Endothelial cell of umbilical vein (primary cell): ENCODE data around the gene ITSN1. TPM values are rescaled to one million over a fixed set of nuclear protein-coding genes. Genes with fewer than 3 reads are reported as not detected.

ENCODE experiments used
- BruUV-seq: library from RNA; stranded (reverse); fragments of 400-500 nt; replicated peaks from 2 replicates; lab custom pipeline; 2021; lab: Mats Ljungman, UMichigan
- CTCF ChIA-PET: fragments of 300-600, 350-600 bp; sonication (Branson Sonifier 250); formaldehyde crosslinking; loops from one replicate; lab custom pipeline; 2021; ENCODE audit warnings: antibody characterized with exemption, inconsistent platforms; lab: Charles Lee
- POLR2A ChIA-PET: fragments of 300-600, 350-600 bp; sonication (Branson Sonifier 250); formaldehyde crosslinking; loops from one replicate; lab custom pipeline; 2021; ENCODE audit warnings: antibody characterized with exemption, inconsistent platforms; lab: Charles Lee
- DNase-seq: peaks from one replicate; pipeline ENCODE4 v3.0.0-alpha.2; 2011; ENCODE audit warnings: low read depth, low spot score
- FAIRE-seq: peaks from 2 replicates; lab custom pipeline; 2011; peaks lifted over from hg19 to GRCh38; lab: Jason Lieb, UNC
- H2AFZ ChIP-seq: 2 replicates; pipeline ENCODE4 v1.6.0; 2012; ENCODE audit warnings: low read depth, low read length, control low read depth, inconsistent platforms
- H3K27ac ChIP-seq: 2 replicates; pipeline ENCODE4 v1.5.1; 2011; ENCODE audit warnings: low read depth, mild to moderate bottlenecking, control low read depth, low read length, moderate library complexity; ENCODE audit not compliant: insufficient read depth
- H3K27me3 ChIP-seq, 2 experiments: 2 replicates each; pipeline versions ENCODE4 v1.6.0 to v1.6.1; 2011; ENCODE audit warnings: low read length in 2 of 2, mixed read lengths in 1 of 2; ENCODE audit not compliant: control insufficient read depth in 2 of 2, insufficient read depth in 2 of 2
- H3K36me3 ChIP-seq, 2 experiments: 2 replicates in 1 of 2; 3 replicates in 1 of 2; pipeline ENCODE4 v1.5.1; 2011; ENCODE audit warnings: low read length in 2 of 2, mild to moderate bottlenecking in 1 of 2, moderate library complexity in 1 of 2; ENCODE audit not compliant: control insufficient read depth in 2 of 2, insufficient read depth in 2 of 2; ENCODE audit errors: extremely low read depth in 1 of 2
- H3K4me1 ChIP-seq: 3 replicates; pipeline ENCODE4 v1.5.1; 2011; ENCODE audit warnings: mild to moderate bottlenecking, low read length; ENCODE audit not compliant: control insufficient read depth, insufficient read depth; ENCODE audit errors: extremely low read depth
- H3K4me2 ChIP-seq: 2 replicates; pipeline ENCODE4 v1.6.1; 2011; ENCODE audit warnings: low read length, control low read depth, mixed read lengths; ENCODE audit not compliant: insufficient read depth
- H3K4me3 ChIP-seq, 3 experiments: fragments of 200-600 bp in 1 of 3; sonication (generic), shearing (Covaris generic) in 1 of 3; replicated peaks in 1 of 3; 2 replicates each; pipeline ENCODE4 v1.5.1; 2011 to 2016; ENCODE audit warnings: control low read depth in 3 of 3, low read length in 3 of 3, mild to moderate bottlenecking in 2 of 3, inconsistent platforms in 1 of 3, low read depth in 1 of 3, moderate library complexity in 1 of 3; ENCODE audit not compliant: insufficient read depth in 1 of 3
- H3K79me2 ChIP-seq: 2 replicates; pipeline ENCODE4 v1.6.0; 2012; ENCODE audit warnings: low read length, inconsistent platforms; ENCODE audit not compliant: control insufficient read depth, insufficient read depth
- H3K9ac ChIP-seq: replicated peaks from 2 replicates; pipeline ENCODE3; 2011; ENCODE audit warnings: low read length, control low read depth; ENCODE audit not compliant: insufficient read depth; ENCODE audit errors: extremely low read depth
- H3K9me1 ChIP-seq: replicated peaks from 3 replicates; pipeline ENCODE4 v1.6.0; 2011; ENCODE audit warnings: mild to moderate bottlenecking, low read length; ENCODE audit not compliant: control insufficient read depth, insufficient read depth; ENCODE audit errors: extremely low read depth
- H3K9me3 ChIP-seq: replicated peaks from 2 replicates; pipeline ENCODE4 v1.5.1; 2012; ENCODE audit warnings: low read length, inconsistent platforms; ENCODE audit not compliant: control insufficient read depth, insufficient read depth
- H4K20me1 ChIP-seq: replicated peaks from 2 replicates; pipeline ENCODE3; 2011; ENCODE audit warnings: mild to moderate bottlenecking, low read length; ENCODE audit not compliant: control insufficient read depth, insufficient read depth; ENCODE audit errors: extremely low read depth
- EZH2 ChIP-seq: IDR thresholded peaks from 2 replicates; pipeline ENCODE4 v1.6.1; 2012; ENCODE audit warnings: borderline replicate concordance, low read depth, mild to moderate bottlenecking, moderate library complexity, low read length, inconsistent platforms; ENCODE audit not compliant: severe bottlenecking
- FOS ChIP-seq: IDR thresholded peaks from 2 replicates; pipeline ENCODE4 v1.6.1; 2011; ENCODE audit warnings: mild to moderate bottlenecking, low read length, moderate library complexity, borderline replicate concordance; ENCODE audit not compliant: insufficient read depth
- JUN ChIP-seq: IDR thresholded peaks from 2 replicates; pipeline ENCODE4 v1.6.1; 2011; ENCODE audit warnings: borderline replicate concordance, low read depth; ENCODE audit not compliant: insufficient read length, insufficient read depth
- MYC ChIP-seq: IDR thresholded peaks from one replicate; pipeline ENCODE4 v1.6.1; 2011; ENCODE audit warnings: mild to moderate bottlenecking, low read depth, low read length
- POLR2A ChIP-seq: IDR thresholded peaks from 2 replicates; pipeline ENCODE4 v1.6.1; 2012; ENCODE audit warnings: low read depth, mild to moderate bottlenecking, control low read depth, low read length
- POLR2AphosphoS5 ChIP-seq: IDR thresholded peaks from 2 replicates; pipeline ENCODE4 v1.6.1; 2012; ENCODE audit warnings: low read depth, mild to moderate bottlenecking, control low read depth, low read length, moderate library complexity; ENCODE audit not compliant: insufficient read depth
- dilution Hi-C: fragments of 300-500 bp; cut with MboI; formaldehyde crosslinking; loops from one replicate; pipeline ENCODE4 v1.15.0; 2019; ENCODE audit warnings: low sequenced_read_pairs; ENCODE audit not compliant: extremely low pct_ligation_motif_present
- intact Hi-C: fragments of 100-400 bp; cut with micrococcal nuclease; formaldehyde crosslinking; loops from one replicate; pipeline ENCODE4 v1.10.0; 2022
- polyA plus RNA-seq, 4 experiments: library from polyadenylated mRNA; depleted of rRNA in 3 of 4; stranded (reverse) in 3 of 4; unstranded in 1 of 4; fragments of >200 nt; gene quantifications; 2 replicates each; pipeline versions ENCODE4 v1.2.1 to v1.2.3, GENCODE V29; 2011 to 2012; ENCODE audit warnings: missing spikeins in 1 of 4
- total RNA-seq: library from RNA; stranded (reverse); gene quantifications from 2 replicates; pipeline ENCODE4 v1.2.3, GENCODE V29; 2021
- TF ChIP-seq, protein P1 (sequence below): IDR thresholded peaks from 2 replicates; pipeline ENCODE4 v1.6.1; 2011; ENCODE audit not compliant: insufficient read depth, insufficient read length
- TF ChIP-seq, protein P2 (sequence below), 2 donors: IDR thresholded peaks; 1 replicate in 1 of 2; 2 replicates in 1 of 2; pipeline ENCODE4 v1.5.1; 2011; ENCODE audit warnings: low read length in 2 of 2, mild to moderate bottlenecking in 2 of 2, moderate library complexity in 2 of 2, control low read depth in 1 of 2, inconsistent platforms in 1 of 2, low read depth in 1 of 2; ENCODE audit not compliant: insufficient read depth in 1 of 2; ENCODE audit errors: extremely low read depth in 1 of 2

Gene ITSN1
- total and polyA plus RNA-seq, 2 donors (not counting 3 experiments of a cell fraction or from before 2014, with no cell fraction given), result 72.2 to 86.8 TPM

DNA sequence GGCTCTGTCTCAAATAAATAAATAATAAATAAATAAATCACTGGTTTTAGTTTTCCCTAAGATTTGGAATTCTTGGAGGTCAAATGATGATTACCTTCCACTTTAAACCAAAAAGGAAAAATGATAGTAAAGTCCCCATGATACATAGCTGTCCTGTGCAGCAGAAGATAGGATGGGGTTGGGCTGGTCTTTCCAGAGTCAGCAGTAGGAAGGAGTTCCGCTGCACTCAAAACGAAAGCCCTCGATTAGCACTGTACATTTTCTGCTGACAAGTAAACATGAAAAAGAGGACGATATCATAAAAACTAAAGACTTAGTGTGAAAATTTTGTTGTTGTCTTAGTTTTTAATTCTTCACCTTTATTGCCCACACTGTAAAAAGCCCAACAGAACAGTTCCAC lies 193.6 kb downstream of the ITSN1 start:
- FAIRE-seq, result no peak
- POLR2A ChIA-PET, result no interaction called here
- no peak overlapping the region for H3K27ac ChIP-seq

More for the DNA sequence above, 193.6 kb downstream of the ITSN1 start:
- Histone ChIP-seq H3K36me3 (peaks cover 21 to 31% of the 10 kb centered on the region in 2 experiments), H3K4me1 (no peaks in the 10 kb centered on the region), H3K27me3 (no peaks in the 10 kb centered on the region), H2AFZ (no peak overlapping the region), H3K4me3 (no peak overlapping the region), H3K9me3 (no peaks in the 10 kb centered on the region), H3K4me2 (no peak overlapping the region), H3K9ac (no peak overlapping the region), H3K79me2 (no peaks in the 10 kb centered on the region), H3K9me1 (no peaks in the 10 kb centered on the region), H4K20me1 (no peaks in the 10 kb centered on the region)
- TF ChIP-seq, protein P1, sequence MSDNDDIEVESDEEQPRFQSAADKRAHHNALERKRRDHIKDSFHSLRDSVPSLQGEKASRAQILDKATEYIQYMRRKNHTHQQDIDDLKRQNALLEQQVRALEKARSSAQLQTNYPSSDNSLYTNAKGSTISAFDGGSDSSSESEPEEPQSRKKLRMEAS, result no peak
- TF ChIP-seq EZH2 (no peak), JUN (no peak), MYC (no peak), POLR2A (no peak), POLR2AphosphoS5 (no peak), FOS (no peak)
- TF ChIP-seq, protein P2, sequence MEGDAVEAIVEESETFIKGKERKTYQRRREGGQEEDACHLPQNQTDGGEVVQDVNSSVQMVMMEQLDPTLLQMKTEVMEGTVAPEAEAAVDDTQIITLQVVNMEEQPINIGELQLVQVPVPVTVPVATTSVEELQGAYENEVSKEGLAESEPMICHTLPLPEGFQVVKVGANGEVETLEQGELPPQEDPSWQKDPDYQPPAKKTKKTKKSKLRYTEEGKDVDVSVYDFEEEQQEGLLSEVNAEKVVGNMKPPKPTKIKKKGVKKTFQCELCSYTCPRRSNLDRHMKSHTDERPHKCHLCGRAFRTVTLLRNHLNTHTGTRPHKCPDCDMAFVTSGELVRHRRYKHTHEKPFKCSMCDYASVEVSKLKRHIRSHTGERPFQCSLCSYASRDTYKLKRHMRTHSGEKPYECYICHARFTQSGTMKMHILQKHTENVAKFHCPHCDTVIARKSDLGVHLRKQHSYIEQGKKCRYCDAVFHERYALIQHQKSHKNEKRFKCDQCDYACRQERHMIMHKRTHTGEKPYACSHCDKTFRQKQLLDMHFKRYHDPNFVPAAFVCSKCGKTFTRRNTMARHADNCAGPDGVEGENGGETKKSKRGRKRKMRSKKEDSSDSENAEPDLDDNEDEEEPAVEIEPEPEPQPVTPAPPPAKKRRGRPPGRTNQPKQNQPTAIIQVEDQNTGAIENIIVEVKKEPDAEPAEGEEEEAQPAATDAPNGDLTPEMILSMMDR (IDR thresholded peaks at IDR 0.05; ENCODE audit: extremely low read depth in 1 of 2, insufficient read depth in 1 of 2, low read depth in 1 of 2, low read length in 2 of 2), result no peak
- intact Hi-C loops (loop anchor here (5.0 kb wide), 1 partner anchor 56 kb away; no protein-coding TSS in a partner anchor), dilution Hi-C loops (no loop called here)
- BruUV-seq, result no TSS peak
- no peak for DNase-seq
- CTCF ChIA-PET, result interaction anchor here (1.1 kb wide), 2 partner anchors 59 to 66 kb away, joined by 3 read pairs; no protein-coding TSS in a partner anchor
